HCEC 1CT (cell line): ENCODE measurements around the gene BBS4.

Source experiments
- DNase-seq: peaks from one replicate; pipeline ENCODE4 v3.0.0-alpha.2; 2017

BBS4 gene

DNA sequence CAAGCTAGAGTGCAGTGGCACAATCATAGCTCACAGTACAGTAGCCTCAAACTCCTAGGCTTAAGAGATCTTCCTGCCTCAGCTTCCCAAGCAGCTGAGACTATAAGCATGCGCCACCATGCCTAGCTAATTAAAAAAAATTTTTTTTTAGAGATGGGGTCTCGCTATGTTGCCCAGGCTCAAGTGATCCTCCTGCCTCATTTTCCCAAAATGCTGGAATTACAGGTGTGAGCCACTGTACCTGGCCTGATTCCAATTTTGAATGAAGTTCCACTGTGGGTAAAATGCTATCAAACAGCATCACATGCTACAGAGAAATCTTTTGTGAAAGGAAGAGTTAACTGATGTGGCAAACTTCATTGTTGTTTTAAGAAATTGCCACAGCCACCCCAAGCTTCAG is 80.0 kb downstream of the BBS4 start:
- no peak for DNase-seq

DNA sequence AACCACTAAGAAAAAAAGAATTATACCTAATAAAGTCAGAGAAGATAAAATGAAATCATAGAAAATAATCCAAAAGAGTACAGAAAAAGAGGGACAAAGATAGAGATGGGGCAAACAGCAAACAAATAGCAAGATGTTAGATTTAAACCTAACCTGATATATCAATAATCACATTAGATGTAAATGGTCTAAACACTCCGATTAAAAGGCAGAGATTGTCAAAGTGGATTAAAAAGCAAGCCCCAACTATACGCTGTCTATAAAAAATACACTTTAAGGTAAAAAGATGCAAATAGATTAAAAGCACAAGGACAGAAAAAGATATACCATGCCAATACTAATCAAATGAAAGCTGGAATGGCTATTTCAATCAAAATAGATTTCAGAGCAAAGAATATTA is 80.8 kb downstream of the BBS4 start:
- no peak for DNase-seq

DNA sequence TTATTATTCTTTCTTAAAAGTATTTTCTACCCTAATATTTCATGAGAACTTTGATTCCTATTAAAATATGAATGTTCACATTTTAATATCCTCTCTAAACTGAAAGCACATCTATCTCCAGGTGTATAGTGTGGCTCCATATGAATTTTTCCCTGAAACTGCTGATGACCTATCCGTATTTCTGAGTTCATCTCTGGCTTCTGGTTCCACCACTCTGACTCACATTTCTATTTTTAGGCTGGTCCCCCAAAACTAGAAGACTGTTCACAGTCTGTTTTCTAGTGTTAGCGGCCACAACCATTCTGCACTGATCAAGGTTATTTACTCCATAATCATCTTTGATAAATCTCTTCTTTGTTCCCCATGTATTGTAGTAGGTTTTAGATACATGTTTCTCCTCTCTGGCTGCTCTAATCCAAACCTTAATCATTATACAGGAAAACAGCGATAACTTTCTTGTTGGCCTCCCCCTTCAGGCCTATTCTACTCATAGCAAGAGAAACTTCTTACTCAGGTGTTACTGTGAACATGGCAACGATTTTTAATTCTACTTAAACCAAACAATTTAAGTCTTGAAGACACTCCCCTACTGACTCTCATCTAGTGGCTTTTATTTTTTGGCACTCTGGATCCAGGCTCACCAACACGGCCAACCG is 84.8 kb downstream of the BBS4 start:
- DNase-seq = no peak

DNA sequence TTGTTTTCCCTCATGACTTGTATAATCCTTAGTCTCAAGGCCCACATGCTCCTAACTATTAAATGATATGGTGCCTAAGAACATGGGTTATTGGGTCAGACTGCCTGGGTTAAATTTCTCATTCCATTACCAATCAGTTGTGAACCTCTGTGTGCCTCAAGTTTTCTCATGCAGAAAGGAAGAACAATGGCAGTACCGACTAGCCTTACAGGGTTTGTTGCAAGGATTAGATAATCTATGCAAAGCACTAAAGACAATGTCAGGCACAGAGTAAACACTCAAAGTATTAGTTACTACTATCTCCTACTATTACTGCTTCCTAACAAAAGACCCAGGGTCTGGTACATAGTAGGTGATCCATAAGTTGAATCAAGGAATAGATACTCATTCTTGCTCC is 85.3 kb downstream of the BBS4 start:
- no peak for DNase-seq

DNA sequence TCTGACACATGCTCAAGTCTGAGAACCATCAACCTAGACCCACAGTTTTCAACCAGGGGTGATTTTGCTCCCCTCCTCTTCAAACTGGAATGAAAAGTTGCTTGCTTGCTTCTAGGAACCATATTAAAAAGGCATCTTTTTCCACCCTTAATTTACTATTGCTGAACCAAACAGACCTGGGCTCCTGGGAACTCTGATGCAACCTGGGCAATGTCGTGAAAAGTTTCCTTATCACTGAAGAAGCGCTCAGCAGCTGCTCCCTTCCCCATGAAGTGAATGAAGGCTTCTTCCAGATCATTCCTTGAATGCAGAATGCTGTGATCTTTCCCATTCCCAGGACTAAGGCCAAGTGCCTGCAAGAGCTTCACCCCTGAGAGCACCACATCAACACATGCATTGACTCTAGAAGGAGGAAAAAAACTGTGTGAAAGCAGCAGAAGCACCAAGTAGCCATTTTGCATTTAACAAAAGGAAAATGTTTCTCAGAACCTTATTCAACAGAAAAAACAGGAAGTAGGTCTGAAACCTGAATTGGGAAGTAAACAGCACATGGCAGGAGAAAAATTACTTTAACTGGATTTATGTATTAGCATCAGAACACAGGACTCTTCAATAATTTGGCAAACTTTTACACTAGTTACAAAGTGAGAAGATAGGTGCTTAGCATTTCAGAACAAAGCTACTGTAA is 88.8 kb downstream of the BBS4 start:
- no peak for DNase-seq

DNA sequence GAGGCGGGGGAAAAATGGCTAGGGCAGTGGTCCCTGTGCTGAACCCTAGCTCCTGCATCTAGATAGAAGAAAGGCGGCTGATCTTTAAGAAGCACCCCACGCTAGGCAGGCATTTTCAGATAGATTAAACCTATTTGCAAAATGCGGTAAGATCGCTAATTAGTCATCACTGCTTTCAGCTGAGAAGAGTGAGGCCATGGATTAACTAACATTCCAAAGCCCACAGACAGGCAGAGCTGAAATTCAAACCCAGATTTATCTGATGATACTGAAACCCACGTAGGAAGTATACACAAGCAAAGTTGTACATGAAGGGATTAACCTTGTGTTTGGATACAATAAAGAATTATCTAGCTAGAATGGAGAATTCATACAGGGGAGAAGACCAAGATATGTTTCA is 92.8 kb downstream of the BBS4 start:
- peak; percentile 45 for DNase-seq

DNA sequence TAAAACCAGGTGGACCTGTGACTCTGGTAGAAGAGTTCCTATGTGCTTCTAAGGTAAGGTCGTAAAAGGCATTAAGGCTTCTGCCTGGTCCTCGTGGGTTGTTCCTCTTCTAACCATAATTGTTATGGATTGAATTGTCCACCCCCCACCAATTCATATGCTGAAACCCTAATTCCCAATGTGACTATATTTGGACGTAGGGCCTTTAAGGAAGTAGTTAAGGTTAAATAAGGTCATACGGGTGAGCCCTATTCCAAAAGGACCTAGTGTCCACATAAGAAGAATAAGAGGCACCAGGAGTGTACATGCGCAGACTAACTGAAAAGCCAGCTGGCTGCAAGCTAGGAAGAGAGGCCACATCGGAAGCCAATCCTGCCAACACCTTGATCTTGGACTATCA is 95.6 kb downstream of the BBS4 start:
- DNase-seq = no peak

DNA sequence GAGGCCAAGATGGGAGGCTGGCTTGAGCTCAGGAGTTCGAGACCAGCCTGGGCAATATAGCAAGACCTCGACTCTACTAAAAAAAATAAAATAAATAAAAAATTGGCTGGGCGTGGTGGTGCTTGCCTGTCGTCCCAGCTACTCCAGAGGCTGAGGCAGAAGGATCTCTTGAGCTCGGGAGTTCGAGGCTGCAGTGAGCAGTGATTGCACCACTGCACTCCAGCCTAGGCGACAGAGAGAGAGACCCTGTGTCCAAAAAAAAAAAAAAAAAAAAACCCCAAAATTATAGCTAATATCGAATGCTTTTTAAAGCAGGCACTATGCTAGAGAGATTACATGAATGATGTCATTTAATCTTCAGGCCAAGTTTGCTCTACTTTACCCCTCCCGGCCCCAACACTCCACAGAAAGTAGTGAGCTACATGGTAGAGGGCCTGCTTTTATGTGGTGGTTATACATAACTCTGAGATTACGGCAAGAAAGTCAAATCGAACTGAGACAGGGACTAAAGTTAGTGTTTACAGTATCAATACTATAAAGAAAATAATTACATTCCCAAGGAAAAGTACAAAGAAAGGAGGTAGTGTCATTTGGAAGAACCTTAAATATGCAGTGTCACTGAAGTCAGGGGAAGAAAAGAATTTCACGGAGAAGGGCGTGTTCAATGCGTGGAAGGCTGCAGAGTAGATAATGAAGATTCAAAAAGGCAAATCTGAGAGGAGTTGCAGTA is 96.4 kb downstream of the BBS4 start:
- DNase-seq = no peak

DNA sequence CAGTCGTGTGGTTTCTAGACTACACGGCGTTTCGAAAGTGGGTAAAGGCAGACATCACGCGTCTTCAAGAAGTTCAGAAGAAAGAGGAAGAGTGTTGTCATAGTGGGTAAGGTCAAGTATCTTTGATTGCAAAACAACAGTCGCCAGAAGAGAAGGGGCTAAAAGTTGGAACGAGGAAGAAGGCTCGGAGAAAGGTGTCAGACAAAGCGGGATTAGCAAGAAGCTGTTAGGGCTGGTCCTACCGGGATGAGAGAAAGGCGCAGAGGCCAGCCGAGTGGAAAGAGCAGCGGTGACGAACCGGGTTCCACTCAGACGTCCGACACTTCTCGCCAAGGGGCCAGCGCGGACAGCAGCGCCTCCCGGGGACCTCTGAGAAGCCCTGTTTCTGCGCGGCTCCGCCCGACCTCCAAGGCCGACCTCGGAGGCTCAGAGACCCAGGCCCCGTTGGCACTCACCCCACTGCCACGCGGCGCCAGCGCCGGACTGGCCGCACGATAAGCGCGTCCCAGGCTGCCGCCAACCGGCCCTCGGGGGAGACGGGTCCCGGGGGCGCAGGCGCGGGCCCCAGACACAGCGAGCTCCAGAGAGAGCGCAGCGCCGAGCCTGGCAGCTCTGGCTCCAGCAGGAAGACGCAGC is 97.1 kb downstream of the BBS4 start:
- DNase-seq = peak; percentile 20

DNA sequence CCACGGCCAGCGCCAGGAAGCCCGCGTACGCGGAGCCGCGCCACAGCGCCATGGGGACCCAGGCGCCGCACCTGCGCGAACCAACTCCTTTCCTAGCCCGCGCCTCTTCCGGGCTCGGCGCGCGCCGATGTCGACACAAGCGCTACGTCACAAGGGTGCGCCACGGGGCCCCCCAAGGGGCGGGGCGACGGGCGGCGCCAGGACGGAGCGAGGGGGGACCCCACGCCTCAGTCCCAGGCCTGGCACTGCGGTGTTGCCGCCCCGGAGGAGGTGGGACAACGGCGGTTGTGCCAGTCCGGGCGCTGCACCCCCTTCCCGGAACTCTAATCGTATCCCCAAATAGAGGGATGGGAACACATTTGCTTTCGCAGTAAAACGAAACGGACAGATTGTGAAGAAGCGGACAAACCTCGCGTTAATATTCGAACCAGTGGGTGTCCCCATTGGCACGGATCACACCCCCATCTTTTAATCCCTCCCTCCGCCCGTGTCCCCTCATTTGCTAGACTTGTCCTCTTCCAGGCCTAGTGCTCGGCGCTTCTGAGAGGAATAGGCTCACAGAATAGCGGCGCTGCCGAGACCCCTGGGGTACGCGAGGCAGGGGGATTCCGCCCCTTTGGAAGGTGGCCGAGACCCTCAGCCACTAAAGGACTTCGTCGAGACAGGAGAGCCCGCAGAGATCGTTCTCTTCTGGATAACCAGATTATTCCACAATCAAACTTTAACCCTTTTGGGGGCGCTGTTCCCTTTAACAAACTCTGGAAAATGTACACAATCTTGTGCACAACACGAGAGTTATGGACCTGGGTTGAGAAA is 97.8 kb downstream of the BBS4 start, which contains the start of gene ADPGK:
TSS of gene ADPGK (minus strand) at position 119 of the 816 bp plus-strand sequence. CDS start at position 52, 67 bp downstream.
- DNase-seq = peak; percentile 90

DNA sequence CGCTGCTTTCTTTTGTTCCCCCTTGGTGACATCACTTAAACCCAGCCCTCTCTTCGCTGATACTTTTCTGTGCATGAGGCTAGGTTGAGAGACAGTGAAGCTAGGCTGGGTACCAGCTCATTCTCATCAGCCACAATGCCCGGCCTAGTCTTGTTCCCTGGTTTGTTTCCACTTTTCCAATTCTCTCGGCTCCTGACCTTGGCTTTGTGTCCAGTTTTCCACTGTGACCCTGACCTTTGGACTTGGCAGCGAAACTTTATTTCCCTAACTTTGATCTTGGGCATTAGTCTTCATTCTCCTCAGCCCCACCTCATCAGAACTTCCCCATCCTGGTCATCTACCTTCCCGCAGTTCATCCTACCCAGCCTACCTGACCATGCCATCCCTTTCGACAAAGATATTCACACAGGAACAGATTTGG is 98.5 kb downstream of the BBS4 start:
- no peak for DNase-seq

DNA sequence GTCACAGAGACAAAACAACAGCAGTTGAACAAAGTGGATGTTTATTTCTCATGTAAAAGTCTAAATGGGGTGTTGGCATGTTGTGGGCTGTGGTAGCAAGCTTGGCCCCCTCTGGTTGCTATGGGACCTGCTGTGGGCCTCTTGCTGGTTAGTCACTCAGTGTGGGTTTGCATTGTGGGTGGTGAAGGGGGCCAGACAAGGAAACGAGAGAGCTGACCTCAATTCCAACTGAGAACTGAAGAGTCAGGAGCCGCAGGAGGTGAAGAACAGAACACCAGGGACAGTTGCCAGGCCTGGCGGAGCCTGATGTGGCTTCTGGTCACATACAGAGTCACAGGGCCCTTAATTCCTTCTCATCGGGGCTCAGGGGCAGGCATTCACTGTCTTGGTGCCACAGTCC is 99.4 kb downstream of the BBS4 start:
- DNase-seq = no peak

DNA sequence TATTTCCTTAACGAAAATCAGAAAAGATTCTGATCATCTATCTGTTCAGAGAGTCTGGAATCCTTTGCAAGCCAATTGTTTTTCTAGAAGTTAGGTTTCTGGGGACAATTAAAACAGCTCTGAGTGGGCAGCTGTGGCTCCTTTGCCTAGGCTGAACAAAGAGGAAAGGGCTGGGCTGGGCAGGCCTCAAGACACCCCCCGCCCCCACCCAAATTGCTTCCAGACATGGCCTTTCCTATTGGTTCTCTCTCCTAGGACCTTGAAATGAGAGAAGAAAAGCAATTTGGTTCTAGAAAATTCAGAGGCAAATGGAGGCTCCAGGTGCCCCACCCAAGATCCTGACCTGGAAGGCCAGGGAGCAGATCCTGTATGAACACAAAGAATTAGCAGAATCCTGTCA is 99.8 kb downstream of the BBS4 start:
- DNase-seq = no peak

DNA sequence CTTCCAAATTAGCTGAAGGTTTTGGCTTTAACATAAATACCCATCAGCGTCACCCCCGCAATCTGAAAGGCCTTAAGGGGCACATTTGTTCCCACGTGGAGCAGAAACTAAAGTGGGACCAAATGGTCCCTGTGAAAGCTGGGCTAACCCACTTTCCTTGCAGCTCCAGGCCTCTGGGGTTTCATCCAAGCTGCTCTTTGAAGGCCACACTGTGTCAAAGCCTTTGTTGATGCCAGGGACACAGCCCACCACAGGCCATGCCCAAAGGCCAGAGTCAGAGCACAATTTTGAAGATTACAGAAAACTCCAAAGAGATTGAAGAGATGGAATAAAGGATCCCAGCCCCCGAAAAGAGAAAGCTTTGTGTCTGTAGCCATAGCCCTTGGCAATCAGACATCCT is 100.2 kb downstream of the BBS4 start:
- no peak for DNase-seq

DNA sequence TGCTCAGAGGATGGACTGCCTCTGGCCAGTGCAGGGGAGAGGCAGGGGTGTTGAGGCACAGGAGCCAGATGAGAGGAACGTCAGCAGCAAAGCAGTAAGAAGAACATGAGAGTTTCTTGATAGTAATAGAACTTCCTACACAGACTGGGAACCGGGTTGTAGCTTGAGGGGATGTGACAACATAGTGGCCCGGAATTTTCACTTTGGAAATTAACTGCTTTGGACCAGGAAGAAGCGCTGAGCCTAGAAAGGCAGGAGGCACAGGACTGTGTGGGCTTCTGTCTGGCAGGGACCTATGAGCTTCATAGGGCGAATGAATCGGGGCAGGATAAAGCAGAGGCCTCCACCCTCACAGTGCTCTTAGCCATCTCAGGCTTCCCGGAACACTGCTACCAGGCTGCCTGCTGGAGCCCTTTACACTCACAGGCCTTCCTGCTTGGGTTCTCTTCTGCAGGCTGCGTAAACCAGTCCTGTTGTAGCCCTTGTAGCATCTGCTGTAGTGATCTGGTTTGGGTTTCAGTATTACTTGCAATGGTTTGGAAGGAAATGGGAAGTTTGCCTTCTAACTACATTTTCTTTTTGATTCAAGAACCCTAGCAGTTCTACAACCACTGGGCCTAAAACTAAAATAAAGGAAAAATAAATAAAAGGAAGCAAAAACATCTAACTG is 100.8 kb downstream of the BBS4 start:
- DNase-seq = no peak

DNA sequence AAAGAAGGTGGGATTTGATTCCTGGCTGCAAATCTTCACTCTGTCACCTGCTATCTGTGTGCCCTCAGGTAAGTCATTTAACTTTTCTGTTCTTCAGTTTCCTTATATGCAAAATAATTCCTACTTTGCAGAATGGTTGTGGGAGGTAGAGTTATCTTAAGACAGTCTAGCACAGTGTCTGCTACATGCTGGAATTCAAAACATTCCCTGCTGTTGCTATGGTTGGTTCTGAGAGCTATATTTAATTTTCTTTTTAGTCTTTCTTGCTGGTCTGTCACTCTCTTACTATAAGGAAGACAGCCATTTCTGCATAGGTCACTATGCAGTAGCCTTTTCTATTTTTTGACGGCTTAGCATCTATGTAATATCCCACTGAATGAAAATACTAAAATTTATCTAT is 101.5 kb downstream of the BBS4 start:
- no peak for DNase-seq
